ENCODE results near the gene EXD1. TPM values are rescaled to one million over a fixed set of nuclear protein-coding genes. Genes with fewer than 3 reads are reported as not detected.

Gene EXD1
- total and polyA plus RNA-seq, 9 of the 15 experiments (the other 6 are each of a cell fraction or from before 2014, with no cell fraction given) = not detected

DNA sequence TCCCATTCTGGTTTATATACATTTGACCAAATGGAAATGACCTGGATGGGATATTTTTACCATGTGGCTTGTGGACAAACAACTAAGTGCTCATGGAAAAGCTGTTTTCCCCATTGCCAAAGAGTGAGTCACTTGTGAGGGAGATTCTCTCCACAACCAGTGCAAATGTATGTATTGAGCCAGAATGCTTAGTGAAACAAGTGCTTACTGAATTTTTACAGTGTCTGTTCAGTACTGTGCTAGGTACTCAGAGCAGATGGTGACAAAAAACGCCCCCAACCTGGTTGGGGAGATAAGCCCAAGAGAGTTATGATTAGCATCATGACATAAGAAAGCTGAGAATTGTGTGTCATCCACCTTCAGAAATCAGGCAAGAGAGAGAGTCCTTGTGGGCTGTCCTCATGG, 2.8 kb upstream of the EXD1 start (continued):
- TF ChIP-seq, protein P1, sequence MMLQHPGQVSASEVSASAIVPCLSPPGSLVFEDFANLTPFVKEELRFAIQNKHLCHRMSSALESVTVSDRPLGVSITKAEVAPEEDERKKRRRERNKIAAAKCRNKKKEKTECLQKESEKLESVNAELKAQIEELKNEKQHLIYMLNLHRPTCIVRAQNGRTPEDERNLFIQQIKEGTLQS (IDR thresholded peaks at IDR 0.05) = peak; percentile 88
- TF ChIP-seq, protein P1 (CRISPR knock-in tag; conservative IDR thresholded peaks at IDR 0.05) = no peak
- TF ChIP-seq CBX3 (IDR thresholded peaks at IDR 0.05; ENCODE audit: borderline replicate concordance in 1 of 2, low read length in 2 of 2) (0 out of 3 replicates have a peak, but pooled peaks of 1 of the 2 experiments have one; percentile 37), CSDE1 (IDR thresholded peaks at IDR 0.05) (no peak), RCOR1 (IDR thresholded peaks at IDR 0.05; ENCODE audit: borderline replicate concordance in 1 of 2, low read depth in 2 of 2, low read length in 2 of 2) (peak in 1 of 2 experiments; percentile 97; a peak in 2 of 4 replicates), ZNF408 (CRISPR knock-in tag; IDR thresholded peaks at IDR 0.05; ENCODE audit: low read depth) (no peak), SMAD4 (CRISPR knock-in tag; conservative IDR thresholded peaks at IDR 0.05) (peak; percentile 69), COPS2 (conservative IDR thresholded peaks at IDR 0.05) (no peak), NCOA2 (IDR thresholded peaks at IDR 0.05; ENCODE audit: partially characterized antibody in 2 of 2) (no peak), BRF1 (IDR thresholded peaks at IDR 0.05; ENCODE audit: borderline replicate concordance, extremely low read depth, insufficient read length) (no peak), KLF10 (CRISPR knock-in tag; IDR thresholded peaks at IDR 0.05) (no peak), SMARCC2 (IDR thresholded peaks at IDR 0.05; ENCODE audit: low read depth) (peak; percentile 74), JUNB (CRISPR knock-in tag; conservative IDR thresholded peaks at IDR 0.05) (no peak), CTBP1 (IDR thresholded peaks at IDR 0.05; ENCODE audit: borderline replicate concordance) (peak; percentile 91), NBN (IDR thresholded peaks at IDR 0.05; ENCODE audit: low read depth) (peak; percentile 80)
- TF ChIP-seq, protein P2, sequence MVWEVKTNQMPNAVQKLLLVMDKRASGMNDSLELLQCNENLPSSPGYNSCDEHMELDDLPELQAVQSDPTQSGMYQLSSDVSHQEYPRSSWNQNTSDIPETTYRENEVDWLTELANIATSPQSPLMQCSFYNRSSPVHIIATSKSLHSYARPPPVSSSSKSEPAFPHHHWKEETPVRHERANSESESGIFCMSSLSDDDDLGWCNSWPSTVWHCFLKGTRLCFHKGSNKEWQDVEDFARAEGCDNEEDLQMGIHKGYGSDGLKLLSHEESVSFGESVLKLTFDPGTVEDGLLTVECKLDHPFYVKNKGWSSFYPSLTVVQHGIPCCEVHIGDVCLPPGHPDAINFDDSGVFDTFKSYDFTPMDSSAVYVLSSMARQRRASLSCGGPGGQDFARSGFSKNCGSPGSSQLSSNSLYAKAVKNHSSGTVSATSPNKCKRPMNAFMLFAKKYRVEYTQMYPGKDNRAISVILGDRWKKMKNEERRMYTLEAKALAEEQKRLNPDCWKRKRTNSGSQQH (CRISPR knock-in tag; IDR thresholded peaks at IDR 0.05) = no peak
- TF ChIP-seq, protein P3, sequence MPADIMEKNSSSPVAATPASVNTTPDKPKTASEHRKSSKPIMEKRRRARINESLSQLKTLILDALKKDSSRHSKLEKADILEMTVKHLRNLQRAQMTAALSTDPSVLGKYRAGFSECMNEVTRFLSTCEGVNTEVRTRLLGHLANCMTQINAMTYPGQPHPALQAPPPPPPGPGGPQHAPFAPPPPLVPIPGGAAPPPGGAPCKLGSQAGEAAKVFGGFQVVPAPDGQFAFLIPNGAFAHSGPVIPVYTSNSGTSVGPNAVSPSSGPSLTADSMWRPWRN (IDR thresholded peaks at IDR 0.05; ENCODE audit: low read depth) = peak; percentile 53; the same call in 1 of the 2 replicates
- TF ChIP-seq, protein P4, sequence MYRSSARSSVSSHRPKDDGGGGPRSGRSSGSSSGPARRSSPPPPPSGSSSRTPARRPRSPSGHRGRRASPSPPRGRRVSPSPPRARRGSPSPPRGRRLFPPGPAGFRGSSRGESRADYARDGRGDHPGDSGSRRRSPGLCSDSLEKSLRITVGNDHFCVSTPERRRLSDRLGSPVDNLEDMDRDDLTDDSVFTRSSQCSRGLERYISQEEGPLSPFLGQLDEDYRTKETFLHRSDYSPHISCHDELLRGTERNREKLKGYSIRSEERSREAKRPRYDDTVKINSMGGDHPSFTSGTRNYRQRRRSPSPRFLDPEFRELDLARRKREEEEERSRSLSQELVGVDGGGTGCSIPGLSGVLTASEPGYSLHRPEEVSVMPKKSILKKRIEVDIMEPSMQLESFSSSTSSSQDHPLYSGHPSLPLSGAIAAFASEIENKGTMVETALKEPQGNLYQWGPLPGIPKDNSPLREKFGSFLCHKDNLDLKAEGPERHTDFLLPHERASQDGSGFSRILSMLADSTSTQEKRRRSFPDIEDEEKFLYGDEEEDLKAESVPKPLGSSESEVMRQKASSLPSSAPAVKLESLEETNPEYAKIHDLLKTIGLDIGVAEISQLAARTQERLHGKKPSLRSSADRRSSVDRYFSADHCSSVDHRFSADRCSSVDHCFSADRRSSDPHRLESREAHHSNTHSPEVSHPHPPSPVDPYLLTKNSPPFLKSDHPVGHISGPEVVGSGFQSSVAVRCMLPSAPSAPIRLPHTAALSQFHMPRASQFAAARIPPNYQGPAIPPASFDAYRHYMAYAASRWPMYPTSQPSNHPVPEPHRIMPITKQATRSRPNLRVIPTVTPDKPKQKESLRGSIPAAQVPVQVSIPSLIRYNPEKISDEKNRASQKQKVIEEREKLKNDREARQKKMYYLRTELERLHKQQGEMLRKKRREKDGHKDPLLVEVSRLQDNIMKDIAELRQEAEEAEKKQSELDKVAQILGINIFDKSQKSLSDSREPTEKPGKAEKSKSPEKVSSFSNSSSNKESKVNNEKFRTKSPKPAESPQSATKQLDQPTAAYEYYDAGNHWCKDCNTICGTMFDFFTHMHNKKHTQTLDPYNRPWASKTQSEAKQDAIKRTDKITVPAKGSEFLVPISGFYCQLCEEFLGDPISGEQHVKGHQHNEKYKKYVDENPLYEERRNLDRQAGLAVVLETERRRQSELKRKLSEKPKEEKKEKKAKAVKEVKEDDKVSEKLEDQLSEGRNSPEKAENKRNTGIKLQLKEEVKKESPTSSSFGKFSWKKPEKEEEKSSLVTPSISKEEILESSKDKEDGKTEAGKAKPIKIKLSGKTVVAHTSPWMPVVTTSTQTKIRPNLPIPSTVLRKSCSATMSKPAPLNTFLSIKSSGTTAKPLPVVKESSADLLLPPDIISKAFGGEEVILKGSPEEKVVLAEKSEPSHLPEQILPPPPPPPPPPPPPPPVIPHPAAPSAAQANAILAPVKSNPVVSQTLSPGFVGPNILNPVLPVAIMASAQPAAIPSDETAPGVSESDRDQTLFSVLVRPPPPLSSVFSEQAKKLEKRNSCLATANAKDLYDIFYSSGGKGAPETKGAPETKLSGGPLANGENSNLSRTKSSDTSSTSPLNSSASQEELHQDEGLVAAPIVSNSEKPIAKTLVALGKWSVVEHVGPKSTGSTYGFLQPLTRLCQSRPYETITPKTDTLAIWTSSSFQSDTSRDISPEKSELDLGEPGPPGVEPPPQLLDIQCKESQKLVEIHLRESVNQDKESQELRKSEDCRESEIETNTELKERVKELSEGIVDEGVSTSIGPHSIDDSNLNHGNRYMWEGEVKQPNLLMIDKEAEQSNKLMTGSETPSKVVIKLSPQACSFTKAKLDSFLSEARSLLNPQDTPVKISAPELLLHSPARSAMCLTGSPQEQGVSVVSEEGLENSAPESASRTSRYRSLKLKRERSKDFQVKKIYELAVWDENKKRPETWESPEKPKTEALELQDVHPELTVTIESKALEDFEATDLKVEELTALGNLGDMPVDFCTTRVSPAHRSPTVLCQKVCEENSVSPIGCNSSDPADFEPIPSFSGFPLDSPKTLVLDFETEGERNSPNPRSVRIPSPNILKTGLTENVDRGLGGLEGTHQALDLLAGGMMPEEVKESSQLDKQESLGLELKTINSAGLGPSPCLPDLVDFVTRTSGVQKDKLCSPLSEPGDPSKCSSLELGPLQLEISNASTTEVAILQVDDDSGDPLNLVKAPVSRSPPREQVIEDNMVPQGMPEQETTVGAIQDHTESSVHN (IDR thresholded peaks at IDR 0.05; ENCODE audit: borderline replicate concordance in 1 of 2, low read depth in 1 of 2) = peak in 1 of 2 experiments; percentile 68; a peak in 2 of 4 replicates

All from K562 (cell line).